Measurements from ENCODE around the gene ENTPD5. TPM values are rescaled to one million over a fixed set of nuclear protein-coding genes. Genes with fewer than 3 reads are reported as not detected.

The ENTPD5 gene
- total and polyA plus RNA-seq, 11 donors: 4.7 to 12.3 (median 6.7) TPM

- H3K4me3 ChIP-seq: no peak overlapping the region
- H3K9me3 ChIP-seq: no peaks in the 10 kb centered on the region
- TF ChIP-seq CTCF (IDR thresholded peaks at IDR 0.05): no peak
- TF ChIP-seq POLR2A (IDR thresholded peaks at IDR 0.05): no peak
- ATAC-seq (no peak), DNase-seq (no peak)
- H3K36me3 ChIP-seq: peaks cover 0 to 85% (median 80%) of the 10 kb centered on the region in 9 donors
- H3K27me3 ChIP-seq: no peaks in the 10 kb centered on the region
- H3K4me1 ChIP-seq: peaks cover 4 to 14% (median 8%) of the 10 kb centered on the region in 12 donors
- 75 to 87% (median 82%) methylated on average over 5 of the region's 5 CpGs for WGBS, 4 donors
- no peak overlapping the region for H3K27ac ChIP-seq
- intact Hi-C loops (cut with DNase I): loop anchor here in 2 of 10 donors (10.0 kb wide), 1 partner anchor 59 kb away; the partner anchor contains the start of genes BBOF1 (in 2 of the 2) and ENTPD5 (in 2 of the 2)
Observed at GRCh38 chr14:73955674-73956073, 63.4 kb downstream of the ENTPD5 start.

- peaks cover 4 to 19% (median 12%) of the 10 kb centered on the region in 12 donors for H3K4me1 ChIP-seq
- no peak overlapping the region for H3K4me3 ChIP-seq
- no peaks in the 10 kb centered on the region for H3K9me3 ChIP-seq
- no peak for ATAC-seq
- intact Hi-C loops (cut with DNase I): loop anchor here in 2 of 10 donors (10.0 kb wide), 1 partner anchor 61 kb away; the partner anchor contains the start of genes BBOF1 (in 2 of the 2) and ENTPD5 (in 2 of the 2)
- TF ChIP-seq POLR2A (IDR thresholded peaks at IDR 0.05) (no peak), CTCF (IDR thresholded peaks at IDR 0.05) (no peak)
- H3K27ac ChIP-seq: no peak overlapping the region
- DNase-seq: no peak
- peaks cover 0 to 66% (median 60%) of the 10 kb centered on the region in 9 donors for H3K36me3 ChIP-seq
- WGBS, 4 donors: 70 to 73% (median 72%) methylated on average over 1 of the region's 1 CpG
- no peaks in the 10 kb centered on the region for H3K27me3 ChIP-seq
Observed at GRCh38 chr14:73953731-73954130, 65.4 kb downstream of the ENTPD5 start.

GRCh38 chr14:73949752-73950734 is 69.0 kb downstream of the ENTPD5 start, which contains the start of the genes COQ6 and FAM161B:
Gene COQ6 (plus strand): TSS chr14:73950302. CDS start chr14:73950333, 31 bp downstream.
Gene FAM161B (minus strand): TSS chr14:73950094. CDS start chr14:73950026, 68 bp downstream.
- peaks cover 0 to 48% (median 30%) of the 10 kb centered on the region in 9 donors for H3K36me3 ChIP-seq
- no peaks in the 10 kb centered on the region for H3K27me3 ChIP-seq
- 0% methylated on average over 39 to 70 of the region's 70 CpGs for WGBS, 4 donors
- ATAC-seq (peak; percentile 98 to 99 (median 99)), DNase-seq (peak; percentile 94 to 97 (median 95))
- H3K9me3 ChIP-seq: no peaks in the 10 kb centered on the region
- H3K4me1 ChIP-seq: peaks cover 4 to 19% (median 12%) of the 10 kb centered on the region in 12 donors
- intact Hi-C loops (cut with DNase I): loop anchor here in 4 of 10 donors (1.0 to 10.0 kb wide), 3 partner anchors 63 to 69 kb away; partner anchors contain the start of genes BBOF1 (in 3 of the 4), ENTPD5 (in 3 of the 4) and ZNF410 (in 1 of the 4)
- H3K4me3 ChIP-seq: peak within 1 kb of the TSS; percentile 62 to 99 (median 76)
- TF ChIP-seq CTCF (IDR thresholded peaks at IDR 0.05) (peak in 4 of 12 donors; percentile 3 to 23 (median 11)), POLR2A (IDR thresholded peaks at IDR 0.05) (peak in 1 of 2 donors; percentile 75)
- peak within 1 kb of the TSS; percentile 66 to 96 (median 92) for H3K27ac ChIP-seq

Data from heart left ventricle (tissue), 16 donors.